GM12878 (cell line): ENCODE results near the gene PIK3C2B. TPM values are rescaled to one million over a fixed set of nuclear protein-coding genes. Genes with fewer than 3 reads are reported as not detected.

ENCODE experiments used
- CEBPB ChIP-seq, 2 experiments: fragments of 150-350 bp in 1 of 2; IDR thresholded peaks; 2 replicates each; pipeline ENCODE4 v1.6.1; 2012 to 2014; ENCODE audit warnings: low read depth in 2 of 2, low read length in 2 of 2, borderline replicate concordance in 1 of 2, inconsistent platforms in 1 of 2
- CHD4 ChIP-seq: fragments of 200-600 bp; sonication (generic); IDR thresholded peaks from 2 replicates; pipeline ENCODE4 v1.6.1; 2016; ENCODE audit warnings: mild to moderate bottlenecking
- FOXK2 ChIP-seq: fragments of 450-650 bp; IDR thresholded peaks from 2 replicates; pipeline ENCODE4 v1.6.1; 2017; ENCODE audit warnings: mild to moderate bottlenecking, moderate library complexity
- FOXM1 ChIP-seq: IDR thresholded peaks from 2 replicates; pipeline ENCODE4 v1.6.1; 2012; ENCODE audit warnings: low read depth, mild to moderate bottlenecking, inconsistent platforms, low read length, moderate library complexity
- IKZF1 ChIP-seq: fragments of 450-650 bp; conservative IDR thresholded peaks from 2 replicates; pipeline ENCODE4 v1.6.1; 2017; ENCODE audit warnings: antibody characterized with exemption, mild to moderate bottlenecking
- MTA2 ChIP-seq: fragments of 450-650 bp; IDR thresholded peaks from 2 replicates; pipeline ENCODE4 v1.6.1; 2016; ENCODE audit warnings: low read depth, mild to moderate bottlenecking, moderate library complexity
- MYB ChIP-seq: fragments of 150-350 bp; IDR thresholded peaks from 2 replicates; pipeline ENCODE4 v1.6.1; 2014; ENCODE audit warnings: mild to moderate bottlenecking, low read depth, low read length, borderline replicate concordance
- NKRF ChIP-seq: fragments of 450-650 bp; conservative IDR thresholded peaks from 2 replicates; pipeline ENCODE4 v1.6.1; 2017; ENCODE audit warnings: mild to moderate bottlenecking, moderate library complexity
- NR2C1 ChIP-seq: fragments of 450-650 bp; IDR thresholded peaks from 2 replicates; pipeline ENCODE4 v1.6.1; 2017; ENCODE audit warnings: antibody characterized with exemption, mild to moderate bottlenecking, moderate library complexity
- POU2F2 ChIP-seq: IDR thresholded peaks from 3 replicates; pipeline ENCODE4 v1.6.1; 2011; ENCODE audit warnings: low read depth, mild to moderate bottlenecking, low read length, borderline replicate concordance
- RAD21 ChIP-seq: IDR thresholded peaks from 2 replicates; pipeline ENCODE4 v1.6.1; 2011; ENCODE audit warnings: mild to moderate bottlenecking, low read depth, low read length, moderate library complexity; ENCODE audit not compliant: insufficient read depth
- RAD51 ChIP-seq: fragments of 450-650 bp; IDR thresholded peaks from 2 replicates; pipeline ENCODE4 v1.6.1; 2016; ENCODE audit warnings: moderate library complexity, mild to moderate bottlenecking, inconsistent platforms
- RB1 ChIP-seq: fragments of 450-650 bp; formaldehyde crosslinking; IDR thresholded peaks from 2 replicates; pipeline ENCODE4 v1.6.1; 2017; ENCODE audit warnings: mild to moderate bottlenecking, borderline replicate concordance
- RELB ChIP-seq: fragments of 450-650 bp; IDR thresholded peaks from 2 replicates; pipeline ENCODE4 v1.6.1; 2017; ENCODE audit warnings: low read depth, mild to moderate bottlenecking, moderate library complexity
- RUNX3 ChIP-seq: IDR thresholded peaks from 2 replicates; pipeline ENCODE4 v1.6.1; 2012; ENCODE audit warnings: low read length, inconsistent platforms
- SIN3A ChIP-seq: IDR thresholded peaks from 2 replicates; pipeline ENCODE4 v1.6.1; 2012; ENCODE audit warnings: low read depth, low read length, improper control_type of control experiment
- TCF12 ChIP-seq: IDR thresholded peaks from 2 replicates; pipeline ENCODE4 v1.6.1; 2011; ENCODE audit warnings: low read depth, mild to moderate bottlenecking, low read length
- TCF7 ChIP-seq: IDR thresholded peaks from 2 replicates; pipeline ENCODE4 v1.6.1; 2014; ENCODE audit warnings: antibody characterized with exemption, borderline replicate concordance
- YBX1 ChIP-seq: fragments of 450-650 bp; IDR thresholded peaks from 2 replicates; pipeline ENCODE4 v1.6.1; 2016; ENCODE audit warnings: antibody characterized with exemption
- ZNF207 ChIP-seq: fragments of 450-650 bp; IDR thresholded peaks from 2 replicates; pipeline ENCODE4 v1.6.1; 2014; ENCODE audit warnings: antibody characterized with exemption, mild to moderate bottlenecking, borderline replicate concordance
- ZNF274 ChIP-seq: IDR thresholded peaks from one replicate; pipeline ENCODE4 v1.8.0; 2011; ENCODE audit not compliant: insufficient read length, insufficient read depth
- polyA plus RNA-seq, 11 experiments: library from polyadenylated mRNA; depleted of rRNA in 4 of 11; unstranded in 6 of 11; stranded (reverse) in 5 of 11; fragments of >200 nt; fragmentation: Nextera tagmentation in 4 of 11; fragmentation: Illumina TruSeq in 1 of 11; extraction: Ambion mirVana in 4 of 11; extraction: Trizol in 1 of 11; gene quantifications; 1 replicate in 1 of 11; 2 replicates in 10 of 11; pipeline versions ENCODE4 v1.2.1 to v1.2.3, GENCODE V29; 2011 to 2016; ENCODE audit warnings: inconsistent platforms in 2 of 11, missing spikeins in 2 of 11, low read depth in 1 of 11
- total RNA-seq, 4 experiments: library from RNA; depleted of rRNA in 3 of 4; stranded (reverse); fragments of >200 nt in 3 of 4; fragmentation: Illumina TruSeq in 1 of 4; extraction: Trizol in 1 of 4; gene quantifications; 2 replicates each; pipeline versions ENCODE4 v1.2.1 to v1.2.3, GENCODE V29; 2013 to 2021
- TF ChIP-seq, protein P1 (sequence below): fragments of 450-650 bp; IDR thresholded peaks from 2 replicates; pipeline ENCODE4 v1.6.1; 2018; ENCODE audit warnings: borderline replicate concordance, mild to moderate bottlenecking; ENCODE audit not compliant: partially characterized antibody

The PIK3C2B gene
- total and polyA plus RNA-seq, 10 of the 15 experiments (the other 5 are each of a cell fraction or from before 2014, with no cell fraction given) = 2.2 to 38.1 (median 11.4) TPM

DNA sequence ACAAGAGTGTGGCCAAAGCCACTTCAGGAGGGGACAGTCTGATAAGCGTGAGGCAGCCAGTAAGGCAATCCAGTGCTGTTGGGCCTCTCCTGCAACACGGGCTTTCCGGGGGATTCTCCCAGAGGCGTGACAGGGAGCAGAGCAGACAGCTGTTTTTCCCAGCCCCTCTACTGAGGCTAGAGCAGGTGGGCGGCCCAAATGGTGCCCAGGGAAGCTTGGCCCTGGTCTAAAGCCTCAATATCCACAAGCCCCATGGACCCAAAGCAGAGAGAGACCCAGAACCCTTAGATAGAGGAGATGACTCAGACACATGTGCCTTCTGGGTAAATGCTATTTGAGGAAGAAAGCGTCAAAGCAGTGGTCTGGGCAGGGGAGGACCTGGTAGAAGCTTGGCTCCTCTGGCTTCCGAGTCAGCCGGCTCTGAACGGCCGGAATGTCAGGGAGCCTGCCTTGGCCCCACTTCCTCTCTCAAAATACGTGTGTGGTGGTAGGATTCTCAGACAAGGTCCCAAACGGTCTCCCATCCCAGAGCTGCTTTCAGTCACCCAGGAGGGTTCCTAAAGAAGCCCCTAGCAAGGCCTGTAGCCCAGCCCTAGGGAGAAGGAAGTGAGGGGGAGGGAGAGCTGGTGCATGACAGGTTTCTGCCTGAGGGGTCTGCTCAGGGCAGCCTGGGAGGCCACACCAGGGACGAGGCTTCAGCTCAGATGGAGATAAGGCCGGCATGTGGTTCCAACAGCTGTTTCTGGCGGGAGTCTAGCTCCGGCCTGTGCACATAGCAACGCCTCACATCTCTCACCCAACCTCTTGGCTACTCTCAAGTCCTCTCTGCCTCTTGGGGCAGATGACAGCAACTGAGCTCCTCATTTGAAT lies 28.8 kb downstream of the PIK3C2B start (continued):
- no peak for TF ChIP-seq ZNF207
- TF ChIP-seq RB1 = no peak
- TF ChIP-seq NR2C1 = no peak
- TF ChIP-seq FOXK2 = no peak
- TF ChIP-seq TCF12 = peak; percentile 64; the same call in 1 of the 2 replicates
- TF ChIP-seq IKZF1 = peak; percentile 53; the same call in 1 of the 2 replicates
- no peak for TF ChIP-seq FOXM1
- peak; percentile 27 for TF ChIP-seq RUNX3
- no peak for TF ChIP-seq MYB
- no peak for TF ChIP-seq MTA2
- no peak for TF ChIP-seq CHD4
- no peak for TF ChIP-seq RAD51
- no peak for TF ChIP-seq YBX1
- 0 out of 2 replicates have a peak, but pooled peaks have one; percentile 42 for TF ChIP-seq NKRF
- TF ChIP-seq ZNF274 = no peak
- no peak for TF ChIP-seq CEBPB (IDR thresholded peaks at IDR 0.05; ENCODE audit: borderline replicate concordance in 1 of 2, low read depth in 2 of 2, low read length in 2 of 2)
- no peak for TF ChIP-seq SIN3A
- TF ChIP-seq, protein P1, sequence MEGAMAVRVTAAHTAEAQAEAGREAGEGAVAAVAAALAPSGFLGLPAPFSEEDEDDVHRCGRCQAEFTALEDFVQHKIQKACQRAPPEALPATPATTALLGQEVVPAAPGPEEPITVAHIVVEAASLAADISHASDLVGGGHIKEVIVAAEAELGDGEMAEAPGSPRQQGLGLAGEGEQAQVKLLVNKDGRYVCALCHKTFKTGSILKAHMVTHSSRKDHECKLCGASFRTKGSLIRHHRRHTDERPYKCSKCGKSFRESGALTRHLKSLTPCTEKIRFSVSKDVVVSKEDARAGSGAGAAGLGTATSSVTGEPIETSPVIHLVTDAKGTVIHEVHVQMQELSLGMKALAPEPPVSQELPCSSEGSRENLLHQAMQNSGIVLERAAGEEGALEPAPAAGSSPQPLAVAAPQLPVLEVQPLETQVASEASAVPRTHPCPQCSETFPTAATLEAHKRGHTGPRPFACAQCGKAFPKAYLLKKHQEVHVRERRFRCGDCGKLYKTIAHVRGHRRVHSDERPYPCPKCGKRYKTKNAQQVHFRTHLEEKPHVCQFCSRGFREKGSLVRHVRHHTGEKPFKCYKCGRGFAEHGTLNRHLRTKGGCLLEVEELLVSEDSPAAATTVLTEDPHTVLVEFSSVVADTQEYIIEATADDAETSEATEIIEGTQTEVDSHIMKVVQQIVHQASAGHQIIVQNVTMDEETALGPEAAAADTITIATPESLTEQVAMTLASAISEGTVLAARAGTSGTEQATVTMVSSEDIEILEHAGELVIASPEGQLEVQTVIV = no peak
- TF ChIP-seq POU2F2 = no peak; the same call in 1 of the 3 replicates
- TF ChIP-seq RELB = peak; percentile 26; the same call in 1 of the 2 replicates
- TF ChIP-seq TCF7 = no peak
- TF ChIP-seq RAD21 = no peak
